Endothelial cell of umbilical vein (primary cell): Measurements from ENCODE around the gene COG5. TPM values are rescaled to one million over a fixed set of nuclear protein-coding genes. Genes with fewer than 3 reads are reported as not detected.

Source experiments
- BruUV-seq: library from RNA; stranded (reverse); fragments of 400-500 nt; replicated peaks from 2 replicates; lab custom pipeline; 2021; lab: Mats Ljungman, UMichigan
- CTCF ChIA-PET: fragments of 300-600, 350-600 bp; sonication (Branson Sonifier 250); formaldehyde crosslinking; loops from one replicate; lab custom pipeline; 2021; ENCODE audit warnings: antibody characterized with exemption, inconsistent platforms; lab: Charles Lee
- POLR2A ChIA-PET: fragments of 300-600, 350-600 bp; sonication (Branson Sonifier 250); formaldehyde crosslinking; loops from one replicate; lab custom pipeline; 2021; ENCODE audit warnings: antibody characterized with exemption, inconsistent platforms; lab: Charles Lee
- DNase-seq: peaks from one replicate; pipeline ENCODE4 v3.0.0-alpha.2; 2011; ENCODE audit warnings: low read depth, low spot score
- FAIRE-seq: peaks from 2 replicates; lab custom pipeline; 2011; peaks lifted over from hg19 to GRCh38; lab: Jason Lieb, UNC
- H2AFZ ChIP-seq: 2 replicates; pipeline ENCODE4 v1.6.0; 2012; ENCODE audit warnings: low read depth, low read length, control low read depth, inconsistent platforms
- H3K27ac ChIP-seq: 2 replicates; pipeline ENCODE4 v1.5.1; 2011; ENCODE audit warnings: low read depth, mild to moderate bottlenecking, control low read depth, low read length, moderate library complexity; ENCODE audit not compliant: insufficient read depth
- H3K27me3 ChIP-seq, 2 experiments: 2 replicates each; pipeline versions ENCODE4 v1.6.0 to v1.6.1; 2011; ENCODE audit warnings: low read length in 2 of 2, mixed read lengths in 1 of 2; ENCODE audit not compliant: control insufficient read depth in 2 of 2, insufficient read depth in 2 of 2
- H3K36me3 ChIP-seq, 2 experiments: 2 replicates in 1 of 2; 3 replicates in 1 of 2; pipeline ENCODE4 v1.5.1; 2011; ENCODE audit warnings: low read length in 2 of 2, mild to moderate bottlenecking in 1 of 2, moderate library complexity in 1 of 2; ENCODE audit not compliant: control insufficient read depth in 2 of 2, insufficient read depth in 2 of 2; ENCODE audit errors: extremely low read depth in 1 of 2
- H3K4me1 ChIP-seq: 3 replicates; pipeline ENCODE4 v1.5.1; 2011; ENCODE audit warnings: mild to moderate bottlenecking, low read length; ENCODE audit not compliant: control insufficient read depth, insufficient read depth; ENCODE audit errors: extremely low read depth
- H3K4me2 ChIP-seq: 2 replicates; pipeline ENCODE4 v1.6.1; 2011; ENCODE audit warnings: low read length, control low read depth, mixed read lengths; ENCODE audit not compliant: insufficient read depth
- H3K4me3 ChIP-seq, 3 experiments: fragments of 200-600 bp in 1 of 3; sonication (generic), shearing (Covaris generic) in 1 of 3; replicated peaks in 1 of 3; 2 replicates each; pipeline ENCODE4 v1.5.1; 2011 to 2016; ENCODE audit warnings: control low read depth in 3 of 3, low read length in 3 of 3, mild to moderate bottlenecking in 2 of 3, inconsistent platforms in 1 of 3, low read depth in 1 of 3, moderate library complexity in 1 of 3; ENCODE audit not compliant: insufficient read depth in 1 of 3
- H3K79me2 ChIP-seq: 2 replicates; pipeline ENCODE4 v1.6.0; 2012; ENCODE audit warnings: low read length, inconsistent platforms; ENCODE audit not compliant: control insufficient read depth, insufficient read depth
- H3K9ac ChIP-seq: replicated peaks from 2 replicates; pipeline ENCODE3; 2011; ENCODE audit warnings: low read length, control low read depth; ENCODE audit not compliant: insufficient read depth; ENCODE audit errors: extremely low read depth
- H3K9me1 ChIP-seq: replicated peaks from 3 replicates; pipeline ENCODE4 v1.6.0; 2011; ENCODE audit warnings: mild to moderate bottlenecking, low read length; ENCODE audit not compliant: control insufficient read depth, insufficient read depth; ENCODE audit errors: extremely low read depth
- H3K9me3 ChIP-seq: replicated peaks from 2 replicates; pipeline ENCODE4 v1.5.1; 2012; ENCODE audit warnings: low read length, inconsistent platforms; ENCODE audit not compliant: control insufficient read depth, insufficient read depth
- H4K20me1 ChIP-seq: replicated peaks from 2 replicates; pipeline ENCODE3; 2011; ENCODE audit warnings: mild to moderate bottlenecking, low read length; ENCODE audit not compliant: control insufficient read depth, insufficient read depth; ENCODE audit errors: extremely low read depth
- EZH2 ChIP-seq: IDR thresholded peaks from 2 replicates; pipeline ENCODE4 v1.6.1; 2012; ENCODE audit warnings: borderline replicate concordance, low read depth, mild to moderate bottlenecking, moderate library complexity, low read length, inconsistent platforms; ENCODE audit not compliant: severe bottlenecking
- FOS ChIP-seq: IDR thresholded peaks from 2 replicates; pipeline ENCODE4 v1.6.1; 2011; ENCODE audit warnings: mild to moderate bottlenecking, low read length, moderate library complexity, borderline replicate concordance; ENCODE audit not compliant: insufficient read depth
- GATA2 ChIP-seq: IDR thresholded peaks from 2 replicates; pipeline ENCODE4 v1.7.0; 2011; ENCODE audit warnings: low read depth, mild to moderate bottlenecking, moderate library complexity, mixed read lengths, low read length; ENCODE audit not compliant: insufficient read length, insufficient read depth
- JUN ChIP-seq: IDR thresholded peaks from 2 replicates; pipeline ENCODE4 v1.6.1; 2011; ENCODE audit warnings: borderline replicate concordance, low read depth; ENCODE audit not compliant: insufficient read length, insufficient read depth
- MYC ChIP-seq: IDR thresholded peaks from one replicate; pipeline ENCODE4 v1.6.1; 2011; ENCODE audit warnings: mild to moderate bottlenecking, low read depth, low read length
- POLR2A ChIP-seq: IDR thresholded peaks from 2 replicates; pipeline ENCODE4 v1.6.1; 2012; ENCODE audit warnings: low read depth, mild to moderate bottlenecking, control low read depth, low read length
- POLR2AphosphoS5 ChIP-seq: IDR thresholded peaks from 2 replicates; pipeline ENCODE4 v1.6.1; 2012; ENCODE audit warnings: low read depth, mild to moderate bottlenecking, control low read depth, low read length, moderate library complexity; ENCODE audit not compliant: insufficient read depth
- dilution Hi-C: fragments of 300-500 bp; cut with MboI; formaldehyde crosslinking; loops from one replicate; pipeline ENCODE4 v1.15.0; 2019; ENCODE audit warnings: low sequenced_read_pairs; ENCODE audit not compliant: extremely low pct_ligation_motif_present
- intact Hi-C: fragments of 100-400 bp; cut with micrococcal nuclease; formaldehyde crosslinking; loops from one replicate; pipeline ENCODE4 v1.10.0; 2022
- polyA plus RNA-seq, 4 experiments: library from polyadenylated mRNA; depleted of rRNA in 3 of 4; stranded (reverse) in 3 of 4; unstranded in 1 of 4; fragments of >200 nt; gene quantifications; 2 replicates each; pipeline versions ENCODE4 v1.2.1 to v1.2.3, GENCODE V29; 2011 to 2012; ENCODE audit warnings: missing spikeins in 1 of 4
- total RNA-seq: library from RNA; stranded (reverse); gene quantifications from 2 replicates; pipeline ENCODE4 v1.2.3, GENCODE V29; 2021
- TF ChIP-seq, protein P1 (sequence below): IDR thresholded peaks from 2 replicates; pipeline ENCODE4 v1.6.1; 2011; ENCODE audit not compliant: insufficient read depth, insufficient read length
- TF ChIP-seq, protein P2 (sequence below), 2 donors: IDR thresholded peaks; 1 replicate in 1 of 2; 2 replicates in 1 of 2; pipeline ENCODE4 v1.5.1; 2011; ENCODE audit warnings: low read length in 2 of 2, mild to moderate bottlenecking in 2 of 2, moderate library complexity in 2 of 2, control low read depth in 1 of 2, inconsistent platforms in 1 of 2, low read depth in 1 of 2; ENCODE audit not compliant: insufficient read depth in 1 of 2; ENCODE audit errors: extremely low read depth in 1 of 2

The COG5 gene
- total and polyA plus RNA-seq, 2 donors (not counting 3 experiments of a cell fraction or from before 2014, with no cell fraction given) = 18.8 to 45.3 TPM

DNA sequence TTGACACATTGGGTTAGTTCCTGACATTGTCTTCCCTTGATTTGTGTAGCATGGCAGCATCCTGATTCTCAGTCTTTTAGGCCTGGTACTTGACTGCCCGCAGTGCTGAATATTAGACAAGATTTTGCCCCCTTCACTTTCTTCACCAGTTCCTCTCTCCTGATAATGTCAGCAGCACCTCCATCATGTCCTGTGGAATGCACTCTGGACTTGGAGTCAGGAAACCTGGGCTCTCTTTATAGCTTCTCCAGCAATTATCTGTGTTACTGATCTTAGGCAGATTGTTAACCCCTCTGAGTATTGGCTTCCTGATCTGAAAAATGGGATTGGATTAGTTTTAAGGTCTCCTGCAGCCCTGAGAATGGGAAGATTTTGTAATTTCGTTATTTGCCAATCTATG, 375.9 kb downstream of the COG5 start:
- H3K9me1 ChIP-seq = no peaks in the 10 kb centered on the region
- H2AFZ ChIP-seq = no peak overlapping the region
- no peak overlapping the region for H3K27ac ChIP-seq
- H3K9me3 ChIP-seq = no peaks in the 10 kb centered on the region
- CTCF ChIA-PET = no interaction called here
- H3K4me1 ChIP-seq = peaks cover 8% of the 10 kb centered on the region
- no peaks in the 10 kb centered on the region for H3K79me2 ChIP-seq
- no peak overlapping the region for H3K4me3 ChIP-seq
- no TSS peak for BruUV-seq
- H3K36me3 ChIP-seq = peaks cover 20 to 22% of the 10 kb centered on the region in 2 experiments
- H3K9ac ChIP-seq = no peak overlapping the region
- no peaks in the 10 kb centered on the region for H3K27me3 ChIP-seq
- POLR2A ChIA-PET = no interaction called here
- intact Hi-C loops (no loop called here), dilution Hi-C loops (no loop called here)
- no peaks in the 10 kb centered on the region for H4K20me1 ChIP-seq
- no peak overlapping the region for H3K4me2 ChIP-seq
- TF ChIP-seq FOS = no peak
- TF ChIP-seq POLR2AphosphoS5 = no peak
- TF ChIP-seq EZH2 = no peak
- TF ChIP-seq POLR2A = no peak
- TF ChIP-seq GATA2 = no peak
- TF ChIP-seq, protein P1, sequence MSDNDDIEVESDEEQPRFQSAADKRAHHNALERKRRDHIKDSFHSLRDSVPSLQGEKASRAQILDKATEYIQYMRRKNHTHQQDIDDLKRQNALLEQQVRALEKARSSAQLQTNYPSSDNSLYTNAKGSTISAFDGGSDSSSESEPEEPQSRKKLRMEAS = no peak
- TF ChIP-seq, protein P2, sequence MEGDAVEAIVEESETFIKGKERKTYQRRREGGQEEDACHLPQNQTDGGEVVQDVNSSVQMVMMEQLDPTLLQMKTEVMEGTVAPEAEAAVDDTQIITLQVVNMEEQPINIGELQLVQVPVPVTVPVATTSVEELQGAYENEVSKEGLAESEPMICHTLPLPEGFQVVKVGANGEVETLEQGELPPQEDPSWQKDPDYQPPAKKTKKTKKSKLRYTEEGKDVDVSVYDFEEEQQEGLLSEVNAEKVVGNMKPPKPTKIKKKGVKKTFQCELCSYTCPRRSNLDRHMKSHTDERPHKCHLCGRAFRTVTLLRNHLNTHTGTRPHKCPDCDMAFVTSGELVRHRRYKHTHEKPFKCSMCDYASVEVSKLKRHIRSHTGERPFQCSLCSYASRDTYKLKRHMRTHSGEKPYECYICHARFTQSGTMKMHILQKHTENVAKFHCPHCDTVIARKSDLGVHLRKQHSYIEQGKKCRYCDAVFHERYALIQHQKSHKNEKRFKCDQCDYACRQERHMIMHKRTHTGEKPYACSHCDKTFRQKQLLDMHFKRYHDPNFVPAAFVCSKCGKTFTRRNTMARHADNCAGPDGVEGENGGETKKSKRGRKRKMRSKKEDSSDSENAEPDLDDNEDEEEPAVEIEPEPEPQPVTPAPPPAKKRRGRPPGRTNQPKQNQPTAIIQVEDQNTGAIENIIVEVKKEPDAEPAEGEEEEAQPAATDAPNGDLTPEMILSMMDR (IDR thresholded peaks at IDR 0.05; ENCODE audit: extremely low read depth in 1 of 2, insufficient read depth in 1 of 2, low read depth in 1 of 2, low read length in 2 of 2) = no peak
- no peak for TF ChIP-seq JUN
- no peak for TF ChIP-seq MYC
- no peak for DNase-seq
- FAIRE-seq = no peak
